ENCODE data around the gene STX12.
"Not testable (repeated sequence)": the region's sequence is repeated elsewhere in the genome, so short reads cannot be mapped to it uniquely, and the experiment has no call there.

Gene STX12

GRCh38 chr1:27773826-27774445 is 917 bp downstream of the STX12 start:
- no peak for DNase-seq (ENCODE audit: low read depth)
- TF ChIP-seq CTCF (IDR thresholded peaks at IDR 0.05; ENCODE audit: control insufficient read depth, insufficient read depth, low read depth, low read length, missing control alignments), result no peak
- H3K4me3 ChIP-seq (ENCODE audit: control insufficient read depth, low read depth, low read length), result peak overlapping the region; percentile 99

- no peak for DNase-seq (ENCODE audit: low read depth)
- no peak overlapping the region for H3K4me3 ChIP-seq (ENCODE audit: control insufficient read depth, low read depth, low read length)
These were observed 1.6 kb downstream of the STX12 start for GRCh38 chr1:27774654-27775053.

GRCh38 chr1:27775336-27775735 is 2.3 kb downstream of the STX12 start:
- not testable (repeated sequence) for H3K4me3 ChIP-seq (ENCODE audit: control insufficient read depth, low read depth, low read length); DNase-seq (ENCODE audit: low read depth)

More at GRCh38 chr1:27774654-27775053, 1.6 kb downstream of the STX12 start:
- TF ChIP-seq CTCF (IDR thresholded peaks at IDR 0.05; ENCODE audit: control insufficient read depth, insufficient read depth, low read depth, low read length, missing control alignments), result no peak

- not testable (repeated sequence) for H3K4me3 ChIP-seq (ENCODE audit: control insufficient read depth, low read depth, low read length); DNase-seq (ENCODE audit: low read depth)
These were observed 3.3 kb downstream of the STX12 start for GRCh38 chr1:27776276-27776675.

- TF ChIP-seq CTCF (IDR thresholded peaks at IDR 0.05; ENCODE audit: control insufficient read depth, insufficient read depth, low read depth, low read length, missing control alignments), result no peak
- no peak for DNase-seq (ENCODE audit: low read depth)
- H3K4me3 ChIP-seq (ENCODE audit: control insufficient read depth, low read depth, low read length), result no peak overlapping the region
These were observed 5.0 kb downstream of the STX12 start for GRCh38 chr1:27778056-27778455.

GRCh38 chr1:27779122-27779521 is 6.1 kb downstream of the STX12 start:
- TF ChIP-seq CTCF (IDR thresholded peaks at IDR 0.05; ENCODE audit: control insufficient read depth, insufficient read depth, low read depth, low read length, missing control alignments), result no peak
- H3K4me3 ChIP-seq (ENCODE audit: control insufficient read depth, low read depth, low read length), result no peak overlapping the region
- no peak for DNase-seq (ENCODE audit: low read depth)

- DNase-seq (ENCODE audit: low read depth), result no peak
- no peak for TF ChIP-seq CTCF (IDR thresholded peaks at IDR 0.05; ENCODE audit: control insufficient read depth, insufficient read depth, low read depth, low read length, missing control alignments)
- no peak overlapping the region for H3K4me3 ChIP-seq (ENCODE audit: control insufficient read depth, low read depth, low read length)
These were observed 9.9 kb downstream of the STX12 start for GRCh38 chr1:27782950-27783349.

GRCh38 chr1:27784700-27785099 is 11.7 kb downstream of the STX12 start:
- TF ChIP-seq CTCF (IDR thresholded peaks at IDR 0.05; ENCODE audit: control insufficient read depth, insufficient read depth, low read depth, low read length, missing control alignments), result no peak
- H3K4me3 ChIP-seq (ENCODE audit: control insufficient read depth, low read depth, low read length), result no peak overlapping the region
- DNase-seq (ENCODE audit: low read depth), result no peak
